ENCODE measurements around the gene GALNT2. TPM values are rescaled to one million over a fixed set of nuclear protein-coding genes. Genes with fewer than 3 reads are reported as not detected.

GALNT2 gene
- total RNA-seq, 2 donors from 2014 or later = 47.4 to 67.3 TPM

DNA sequence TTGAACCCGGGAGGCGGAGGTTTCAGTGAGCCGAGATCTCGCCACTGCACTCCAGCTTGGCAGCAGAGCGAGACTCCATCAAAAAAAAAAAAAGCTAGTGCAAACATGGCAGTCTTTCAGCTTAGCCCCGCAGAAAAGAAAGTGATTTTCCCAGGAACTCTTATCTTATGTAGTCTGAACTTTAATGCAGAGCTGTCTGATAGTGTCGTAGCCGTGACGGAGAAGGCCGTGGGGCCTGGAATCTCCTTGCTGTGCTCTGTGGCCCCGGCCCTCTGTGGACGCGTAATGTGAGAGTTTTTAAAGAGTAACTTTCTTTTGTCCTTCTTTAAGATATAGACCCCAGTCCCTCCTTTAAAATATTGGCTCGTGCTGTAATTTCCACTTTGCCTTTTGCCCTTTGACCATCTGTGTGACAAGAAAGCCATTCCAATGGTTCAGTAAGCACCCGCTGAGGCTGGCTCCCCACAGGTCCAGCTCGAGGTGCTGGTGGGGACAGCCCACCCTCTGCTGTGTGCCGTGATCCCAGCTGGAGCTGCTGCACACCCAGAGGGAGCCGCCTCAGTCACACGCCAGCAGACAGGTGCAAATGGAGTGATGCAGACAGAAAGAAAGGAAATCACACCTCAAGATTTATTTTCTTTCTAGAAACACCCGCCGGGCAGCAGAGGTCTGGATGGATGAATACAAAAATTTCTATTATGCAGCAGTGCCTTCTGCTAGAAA is 195.1 kb downstream of the GALNT2 start:
- Histone ChIP-seq H3K9me3 (no peaks in the 10 kb centered on the region), H3K9ac (ENCODE audit: low read depth in 2 of 2, low read length in 2 of 2) (no peak overlapping the region), H3K36me3 (no peaks in the 10 kb centered on the region), H3K4me3 (no peak overlapping the region), H3K27ac (no peak overlapping the region), H3K27me3 (no peaks in the 10 kb centered on the region), H3K4me1 (no peaks in the 10 kb centered on the region)
- no peak for TF ChIP-seq CTCF (IDR thresholded peaks at IDR 0.05)
- intact Hi-C loops (cut with DNase I) = no loop called here
- no peak for DNase-seq

DNA sequence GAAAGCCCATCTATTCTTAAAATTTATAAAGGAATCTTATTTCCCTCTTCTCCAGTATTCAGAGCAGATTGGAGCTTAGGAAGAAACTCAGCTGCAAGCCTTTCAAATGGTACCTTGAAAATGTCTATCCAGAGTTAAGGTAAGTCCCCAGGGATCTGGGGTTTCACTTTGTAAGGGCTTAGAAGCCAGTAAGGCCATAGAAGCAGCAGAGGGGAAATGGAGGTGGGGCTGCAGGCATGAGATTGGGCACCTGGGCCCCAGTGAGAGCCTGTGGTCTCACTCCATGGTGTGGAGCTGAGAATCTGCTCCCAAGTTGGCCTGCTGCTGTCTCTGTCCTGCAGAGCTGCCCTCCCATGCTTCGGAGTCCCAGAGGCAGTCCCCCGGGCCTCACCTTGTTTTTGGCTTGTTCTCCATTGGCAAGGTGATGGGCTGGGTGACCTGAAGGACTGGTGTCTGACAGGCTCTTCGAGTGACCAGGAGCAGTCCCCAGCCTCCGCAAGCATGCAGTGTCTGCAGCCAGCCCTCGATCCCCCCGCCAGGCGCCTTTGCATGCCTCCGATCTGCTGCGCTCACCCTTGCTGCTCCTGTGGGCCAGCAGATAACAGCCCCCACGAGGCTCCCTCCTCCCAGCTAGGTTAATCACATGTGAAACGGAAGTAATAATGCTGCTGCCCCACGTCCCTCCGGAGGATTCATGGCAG is 196.0 kb downstream of the GALNT2 start:
- intact Hi-C loops (cut with DNase I) = no loop called here
- Histone ChIP-seq H3K27ac (no peak overlapping the region), H3K4me3 (no peak overlapping the region), H3K36me3 (no peaks in the 10 kb centered on the region), H3K27me3 (no peaks in the 10 kb centered on the region), H3K4me1 (no peaks in the 10 kb centered on the region), H3K9me3 (no peaks in the 10 kb centered on the region), H3K9ac (ENCODE audit: low read depth in 2 of 2, low read length in 2 of 2) (no peak overlapping the region)
- no peak for DNase-seq
- TF ChIP-seq CTCF (IDR thresholded peaks at IDR 0.05) = no peak

GRCh38 chr1:230263568-230264195 is 196.6 kb downstream of the GALNT2 start:
- no peaks in the 10 kb centered on the region for H3K27me3 ChIP-seq
- no peak for DNase-seq
- intact Hi-C loops (cut with DNase I) = no loop called here
- peaks cover 3% of the 10 kb centered on the region for H3K4me1 ChIP-seq
- no peak overlapping the region for H3K27ac ChIP-seq
- H3K9me3 ChIP-seq = no peaks in the 10 kb centered on the region
- no peak overlapping the region for H3K9ac ChIP-seq (ENCODE audit: low read depth in 2 of 2, low read length in 2 of 2)
- no peak for TF ChIP-seq CTCF (IDR thresholded peaks at IDR 0.05)
- no peak overlapping the region for H3K4me3 ChIP-seq
- H3K36me3 ChIP-seq = no peaks in the 10 kb centered on the region

GRCh38 chr1:230264342-230264741 is 197.3 kb downstream of the GALNT2 start:
- Histone ChIP-seq H3K9ac (ENCODE audit: low read depth in 2 of 2, low read length in 2 of 2) (no peak overlapping the region), H3K36me3 (no peaks in the 10 kb centered on the region), H3K4me3 (no peak overlapping the region), H3K4me1 (peaks cover 4% of the 10 kb centered on the region), H3K27ac (no peak overlapping the region), H3K9me3 (no peaks in the 10 kb centered on the region), H3K27me3 (no peaks in the 10 kb centered on the region)
- intact Hi-C loops (cut with DNase I) = no loop called here
- no peak for TF ChIP-seq CTCF (IDR thresholded peaks at IDR 0.05)
- DNase-seq = no peak

DNA sequence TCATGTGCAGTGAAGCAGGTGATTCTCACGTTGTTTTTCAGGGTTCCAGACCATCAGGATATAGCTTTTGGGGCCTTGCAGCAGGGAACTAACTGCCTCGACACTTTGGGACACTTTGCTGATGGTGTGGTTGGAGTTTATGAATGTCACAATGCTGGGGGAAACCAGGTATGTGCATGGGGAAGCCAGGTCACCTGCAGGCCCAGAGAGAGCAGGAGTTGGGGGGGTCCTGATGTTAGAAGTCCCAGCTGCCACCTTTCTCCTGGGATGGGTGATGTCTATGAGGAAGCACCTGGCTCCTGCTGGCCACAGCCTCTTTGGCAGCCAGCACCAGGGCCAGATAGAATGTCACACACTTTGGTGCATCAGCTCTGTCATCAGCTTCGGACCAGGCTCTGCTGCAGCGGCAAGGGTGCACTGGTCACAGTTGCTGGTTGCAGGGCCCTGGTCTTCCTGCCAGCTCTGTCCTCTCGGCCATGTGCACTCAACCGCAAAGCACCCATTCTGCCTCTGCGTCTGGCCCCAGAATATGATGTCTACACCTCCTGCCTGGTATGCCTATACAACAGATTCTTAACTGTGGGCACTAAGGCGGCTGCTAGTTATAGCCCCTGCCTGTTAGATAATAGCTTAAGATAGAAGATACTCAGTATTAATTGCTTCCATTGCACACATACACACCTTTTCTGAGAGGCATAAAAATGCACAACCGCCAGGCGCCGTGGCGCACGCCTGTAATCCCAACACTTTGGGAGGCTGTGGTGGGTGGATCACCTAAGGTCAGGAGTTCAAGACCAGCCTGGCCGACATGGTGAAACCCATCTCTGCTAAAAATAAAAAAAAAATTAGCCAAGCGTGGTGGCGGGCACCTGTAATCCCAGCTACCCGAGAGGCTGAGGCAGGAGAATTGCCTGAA is 198.4 kb downstream of the GALNT2 start:
- Histone ChIP-seq H3K27me3 (no peaks in the 10 kb centered on the region), H3K9ac (ENCODE audit: low read depth in 2 of 2, low read length in 2 of 2) (no peak overlapping the region), H3K4me3 (no peak overlapping the region), H3K36me3 (no peaks in the 10 kb centered on the region), H3K27ac (no peak overlapping the region), H3K4me1 (peaks cover 6% of the 10 kb centered on the region), H3K9me3 (no peaks in the 10 kb centered on the region)
- intact Hi-C loops (cut with DNase I) = no loop called here
- no peak for DNase-seq
- TF ChIP-seq CTCF (IDR thresholded peaks at IDR 0.05) = no peak

Measured in colonic mucosa (tissue), 4 donors.